Dendritic cell treated with granulocyte-macrophage colony-stimulating factor and Interleukin-4, amounts not matched to agents 40 ng/mL and 50 ng/mL, for 4 days (primary cell): Measurements from ENCODE around the gene COQ8A.
"Not testable (repeated sequence)": the region's sequence is repeated elsewhere in the genome, so short reads cannot be mapped to it uniquely, and the experiment has no call there.

Experiments
- H3K27ac Mint-ChIP-seq: one replicate; pipeline ENCODE4 v1.8.0; 2022; ENCODE audit warnings: mild to moderate bottlenecking, mixed read lengths
- H3K27me3 Mint-ChIP-seq: one replicate; pipeline ENCODE4 v1.8.0; 2022; ENCODE audit warnings: mild to moderate bottlenecking, mixed read lengths
- H3K36me3 Mint-ChIP-seq: one replicate; pipeline ENCODE4 v1.8.0; 2022; ENCODE audit warnings: low read depth, mixed read lengths
- H3K4me1 Mint-ChIP-seq: one replicate; pipeline ENCODE4 v1.8.0; 2022; ENCODE audit warnings: low read depth, mixed read lengths
- H3K4me3 Mint-ChIP-seq: one replicate; pipeline ENCODE4 v1.8.0; 2022; ENCODE audit warnings: mild to moderate bottlenecking, moderate library complexity, mixed read lengths
- H3K9me3 Mint-ChIP-seq: one replicate; pipeline ENCODE4 v1.8.0; 2022; ENCODE audit warnings: mixed read lengths
- intact Hi-C: fragments of 100-400 bp; cut with micrococcal nuclease; formaldehyde crosslinking; loops from one replicate; pipeline ENCODE4 v1.15.0; 2022

COQ8A gene

DNA sequence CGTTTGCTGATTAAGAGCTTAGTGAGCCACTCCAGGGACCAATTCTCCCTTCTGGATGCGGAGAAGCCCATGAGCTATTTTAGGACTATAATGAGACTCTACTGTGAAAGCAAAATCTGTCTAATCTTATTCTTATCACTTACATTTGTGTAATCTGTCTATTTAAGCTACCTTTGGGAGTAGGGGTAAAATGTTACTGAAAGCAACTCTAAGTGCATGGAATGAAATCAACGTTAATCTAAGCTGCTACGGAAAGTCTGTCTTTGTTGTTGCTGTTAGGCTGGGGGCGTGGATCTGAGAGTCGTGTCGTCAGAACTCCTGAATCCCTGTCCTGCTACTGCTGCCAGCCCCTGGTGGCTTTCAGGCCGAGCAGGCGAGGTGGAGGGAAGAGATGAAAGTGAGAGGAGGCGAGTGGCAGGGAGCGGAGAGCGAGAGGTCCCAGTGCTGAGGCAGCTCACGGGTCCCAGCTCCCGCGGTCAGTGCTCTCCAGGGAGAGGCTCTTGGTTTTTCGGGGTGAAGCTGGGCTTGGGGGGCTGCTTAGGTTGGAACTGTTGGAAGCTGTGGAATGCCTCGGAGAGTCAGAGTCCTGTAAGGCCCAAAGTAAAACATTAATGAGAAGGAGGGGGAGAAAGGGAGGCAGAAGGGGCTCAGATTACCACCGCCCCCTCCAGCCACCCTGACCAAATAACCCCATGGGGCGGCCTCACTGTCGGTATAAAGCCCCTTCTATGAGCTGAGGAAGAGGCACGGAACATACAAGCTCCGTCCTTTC, 53.9 kb downstream of the COQ8A start:
- intact Hi-C loops = no loop called here
- Mint-ChIP-seq H3K27me3 (no peaks in the 10 kb centered on the region), H3K4me1 (peaks cover 20% of the 10 kb centered on the region), H3K4me3 (no peak overlapping the region), H3K27ac (no peak overlapping the region), H3K9me3 (no peaks in the 10 kb centered on the region), H3K36me3 (no peaks in the 10 kb centered on the region)

DNA sequence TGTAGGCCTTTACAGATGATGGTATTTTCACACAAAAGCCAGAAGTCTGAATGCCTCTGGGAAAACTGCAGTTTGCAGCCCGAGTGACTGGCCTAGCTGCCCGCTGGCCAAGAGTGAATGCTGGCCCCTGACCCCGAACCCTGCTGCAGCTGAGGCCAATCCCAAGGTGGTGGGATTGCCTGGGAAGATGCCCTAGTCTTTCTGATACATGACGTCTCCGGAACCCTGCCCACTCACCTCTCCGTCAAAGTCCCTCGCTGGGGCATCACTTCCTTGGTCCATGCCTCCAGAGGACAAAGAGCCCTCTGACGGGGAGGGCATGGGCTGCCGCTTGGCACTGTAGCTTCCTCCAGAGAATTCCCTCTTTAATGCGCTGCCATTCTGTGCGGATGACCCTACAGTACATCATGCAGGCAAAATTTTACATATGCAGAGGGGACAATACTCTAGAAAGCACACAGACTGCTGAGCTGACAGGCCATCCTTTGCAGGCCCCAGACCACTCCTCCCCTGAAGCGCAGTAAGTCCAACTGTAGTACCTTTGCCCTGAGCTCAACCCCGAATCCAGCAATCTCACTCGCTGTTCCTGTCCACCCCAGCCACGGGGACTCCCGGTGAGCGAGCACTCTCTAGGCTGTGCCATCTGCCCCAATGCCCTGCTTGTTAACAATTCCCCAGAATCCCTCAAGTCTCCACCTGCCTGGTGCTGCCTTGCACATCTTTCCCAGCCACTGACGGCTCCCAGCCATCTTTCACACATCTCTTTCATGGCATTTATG, 54.7 kb downstream of the COQ8A start:
- Mint-ChIP-seq H3K36me3 (no peaks in the 10 kb centered on the region), H3K9me3 (no peaks in the 10 kb centered on the region), H3K4me3 (no peak overlapping the region), H3K27ac (no peak overlapping the region), H3K27me3 (no peaks in the 10 kb centered on the region), H3K4me1 (peaks cover 17% of the 10 kb centered on the region)
- intact Hi-C loops = no loop called here

- H3K4me3 Mint-ChIP-seq = no peak overlapping the region
- H3K36me3 Mint-ChIP-seq = no peaks in the 10 kb centered on the region
- H3K9me3 Mint-ChIP-seq = no peaks in the 10 kb centered on the region
- H3K27me3 Mint-ChIP-seq = no peaks in the 10 kb centered on the region
- peaks cover 9% of the 10 kb centered on the region for H3K4me1 Mint-ChIP-seq
- H3K27ac Mint-ChIP-seq = no peak overlapping the region
- intact Hi-C loops = no loop called here
These were observed 55.6 kb downstream of the COQ8A start for GRCh38 chr1:226995365-226996332.

DNA sequence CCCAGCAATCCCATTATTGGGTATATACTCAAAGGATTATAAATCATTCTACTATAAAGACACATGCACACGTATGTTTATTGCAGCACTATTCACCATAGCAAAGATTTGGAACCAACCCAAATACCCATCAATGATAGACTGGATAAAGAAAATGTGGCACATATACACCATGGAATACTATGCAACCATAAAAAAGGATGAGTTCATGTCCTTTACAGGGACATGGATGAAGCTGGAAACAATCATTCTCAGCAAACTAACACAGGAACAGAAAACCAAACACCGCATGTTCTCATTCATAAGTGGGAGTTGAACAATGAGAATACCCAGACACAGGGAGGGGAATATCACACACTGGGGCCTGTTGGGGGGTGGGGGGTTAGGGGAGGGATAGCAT, 59.5 kb downstream of the COQ8A start:
- H3K4me1 Mint-ChIP-seq, H3K27me3 Mint-ChIP-seq, H3K27ac Mint-ChIP-seq, intact Hi-C loops, H3K36me3 Mint-ChIP-seq, H3K4me3 Mint-ChIP-seq, H3K9me3 Mint-ChIP-seq: not testable (repeated sequence)

DNA sequence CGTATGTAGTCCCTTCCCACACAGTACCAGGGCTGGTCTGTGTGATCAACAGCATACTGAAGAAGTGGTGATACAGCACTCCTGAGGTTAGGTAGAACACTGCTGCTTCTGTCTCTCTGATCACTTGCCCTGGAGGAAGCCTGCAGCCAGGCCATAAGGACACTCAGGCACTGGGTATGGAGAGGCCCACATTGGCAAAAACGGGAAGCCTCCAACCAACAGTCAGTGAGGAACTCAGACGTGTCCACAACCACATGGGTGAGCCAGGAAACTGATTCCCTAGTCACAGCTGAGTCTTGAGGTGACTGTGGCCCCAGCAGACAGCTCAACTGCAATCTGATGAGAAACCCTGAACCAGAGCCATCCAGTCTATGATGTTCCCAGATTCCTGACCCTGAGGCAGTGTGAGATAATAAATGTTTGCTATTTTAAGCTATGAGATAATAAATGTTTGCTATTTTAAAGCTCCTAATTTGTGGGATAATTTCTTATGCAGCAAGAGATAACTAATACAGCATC, 62.5 kb downstream of the COQ8A start:
- Mint-ChIP-seq H3K4me1 (peaks cover 9% of the 10 kb centered on the region), H3K27ac (no peak overlapping the region), H3K4me3 (no peak overlapping the region), H3K27me3 (no peaks in the 10 kb centered on the region), H3K36me3 (no peaks in the 10 kb centered on the region), H3K9me3 (no peaks in the 10 kb centered on the region)
- intact Hi-C loops = no loop called here

- Mint-ChIP-seq H3K27me3 (no peaks in the 10 kb centered on the region), H3K4me3 (no peak overlapping the region), H3K27ac (no peak overlapping the region), H3K4me1 (peaks cover 9% of the 10 kb centered on the region), H3K36me3 (no peaks in the 10 kb centered on the region), H3K9me3 (no peaks in the 10 kb centered on the region)
- intact Hi-C loops = no loop called here
These were observed 63.1 kb downstream of the COQ8A start for GRCh38 chr1:227003165-227003564.

- Mint-ChIP-seq H3K4me1 (no peaks in the 10 kb centered on the region), H3K27me3 (no peaks in the 10 kb centered on the region), H3K27ac (no peak overlapping the region), H3K4me3 (no peak overlapping the region), H3K36me3 (no peaks in the 10 kb centered on the region), H3K9me3 (no peaks in the 10 kb centered on the region)
- intact Hi-C loops = no loop called here
These were observed 64.7 kb downstream of the COQ8A start for GRCh38 chr1:227004796-227005195.

- intact Hi-C loops = no loop called here
- H3K27ac Mint-ChIP-seq = no peak overlapping the region
- no peak overlapping the region for H3K4me3 Mint-ChIP-seq
- no peaks in the 10 kb centered on the region for H3K4me1 Mint-ChIP-seq
- no peaks in the 10 kb centered on the region for H3K9me3 Mint-ChIP-seq
- no peaks in the 10 kb centered on the region for H3K27me3 Mint-ChIP-seq
- H3K36me3 Mint-ChIP-seq = no peaks in the 10 kb centered on the region
These were observed 66.2 kb downstream of the COQ8A start for GRCh38 chr1:227006226-227006796.

GRCh38 chr1:227009937-227010336, 69.8 kb downstream of the COQ8A start:
- H3K27ac Mint-ChIP-seq = no peak overlapping the region
- no peaks in the 10 kb centered on the region for H3K27me3 Mint-ChIP-seq
- no peaks in the 10 kb centered on the region for H3K36me3 Mint-ChIP-seq
- intact Hi-C loops = no loop called here
- no peak overlapping the region for H3K4me3 Mint-ChIP-seq
- H3K4me1 Mint-ChIP-seq = no peaks in the 10 kb centered on the region
- no peaks in the 10 kb centered on the region for H3K9me3 Mint-ChIP-seq

DNA sequence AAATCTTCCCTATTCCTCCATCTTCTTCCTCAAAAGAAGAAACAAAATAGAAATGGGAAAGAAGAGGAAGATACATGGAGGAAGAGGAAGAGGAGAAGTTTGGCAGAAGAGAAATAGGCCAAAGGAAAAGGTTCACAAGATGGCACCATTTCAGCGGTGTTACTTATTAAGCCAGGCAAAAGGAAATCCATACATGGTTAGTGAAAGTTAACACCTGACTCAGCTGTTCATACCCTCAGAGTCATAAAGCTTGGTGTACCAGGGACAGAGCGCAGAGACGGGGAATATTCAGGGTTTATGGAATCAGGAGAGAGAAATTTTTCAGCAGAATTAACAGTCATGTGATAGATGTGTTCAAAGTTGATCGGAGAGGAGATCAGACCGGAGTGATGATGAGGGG, 70.6 kb downstream of the COQ8A start:
- H3K4me1 Mint-ChIP-seq = no peaks in the 10 kb centered on the region
- no peaks in the 10 kb centered on the region for H3K9me3 Mint-ChIP-seq
- H3K27me3 Mint-ChIP-seq = no peaks in the 10 kb centered on the region
- H3K27ac Mint-ChIP-seq = no peak overlapping the region
- intact Hi-C loops = no loop called here
- no peak overlapping the region for H3K4me3 Mint-ChIP-seq
- H3K36me3 Mint-ChIP-seq = no peaks in the 10 kb centered on the region

- Mint-ChIP-seq H3K27me3 (no peaks in the 10 kb centered on the region), H3K4me1 (no peaks in the 10 kb centered on the region), H3K27ac (no peak overlapping the region)
These were observed 76.9 kb downstream of the COQ8A start for GRCh38 chr1:227016990-227017389.

GRCh38 chr1:227032396-227032795, 92.3 kb downstream of the COQ8A start:
- no peak overlapping the region for H3K4me3 Mint-ChIP-seq
- H3K9me3 Mint-ChIP-seq = no peaks in the 10 kb centered on the region
- no peaks in the 10 kb centered on the region for H3K4me1 Mint-ChIP-seq
- intact Hi-C loops = no loop called here
- H3K27me3 Mint-ChIP-seq = no peaks in the 10 kb centered on the region
- no peak overlapping the region for H3K27ac Mint-ChIP-seq
- no peaks in the 10 kb centered on the region for H3K36me3 Mint-ChIP-seq

More at GRCh38 chr1:227016990-227017389, 76.9 kb downstream of the COQ8A start:
- intact Hi-C loops = no loop called here
- Mint-ChIP-seq H3K4me3 (no peak overlapping the region), H3K36me3 (no peaks in the 10 kb centered on the region), H3K9me3 (peaks cover 22% of the 10 kb centered on the region)

GRCh38 chr1:227033880-227034279, 93.8 kb downstream of the COQ8A start:
- no peak overlapping the region for H3K27ac Mint-ChIP-seq
- no peak overlapping the region for H3K4me3 Mint-ChIP-seq
- H3K36me3 Mint-ChIP-seq = no peaks in the 10 kb centered on the region
- H3K27me3 Mint-ChIP-seq = no peaks in the 10 kb centered on the region
- H3K4me1 Mint-ChIP-seq = no peaks in the 10 kb centered on the region
- no peaks in the 10 kb centered on the region for H3K9me3 Mint-ChIP-seq
- intact Hi-C loops = no loop called here
